Retinal pigment epithelial cell (primary cell): ENCODE measurements around the gene MTRR.

Experiments used
- DNase-seq: peaks from one replicate; pipeline ENCODE4 v3.0.0-alpha.2; 2010; ENCODE audit warnings: low read depth
- H3K4me3 ChIP-seq: 2 replicates; pipeline ENCODE4 v1.5.1; 2011; ENCODE audit warnings: mild to moderate bottlenecking, low read length, control low read depth, moderate library complexity
- CTCF ChIP-seq: conservative IDR thresholded peaks from 2 replicates; pipeline ENCODE4 v1.5.1; 2011; ENCODE audit warnings: low read depth, low read length, control low read depth, inconsistent platforms

The MTRR gene

GRCh38 chr5:7868773-7869473 lies at the start of gene MTRR, which contains the start of gene FASTKD3:
TSS of gene MTRR (plus strand) at chr5:7869148. CDS start at chr5:7870795, 1,647 bp downstream.
TSS of gene FASTKD3 (minus strand) at chr5:7869031. CDS start at chr5:7868083, 948 bp downstream.
- TF ChIP-seq CTCF, result no peak
- peak; percentile 81 for DNase-seq
- H3K4me3 ChIP-seq, result peak within 1 kb of the TSS; percentile 82

GRCh38 chr5:7822449-7822848 lies 46.5 kb upstream of the MTRR start:
- TF ChIP-seq CTCF, result no peak

GRCh38 chr5:7823594-7823993 lies 45.4 kb upstream of the MTRR start:
- no peak overlapping the region for H3K4me3 ChIP-seq
- no peak for TF ChIP-seq CTCF
- no peak for DNase-seq

More at GRCh38 chr5:7822449-7822848, 46.5 kb upstream of the MTRR start:
- no peak overlapping the region for H3K4me3 ChIP-seq
- DNase-seq, result no peak

- H3K4me3 ChIP-seq, result no peak overlapping the region
- no peak for DNase-seq
- no peak for TF ChIP-seq CTCF
These were observed 44.0 kb upstream of the MTRR start for GRCh38 chr5:7824995-7825394.

- TF ChIP-seq CTCF, result no peak
- no peak overlapping the region for H3K4me3 ChIP-seq
These were observed 43.3 kb upstream of the MTRR start for GRCh38 chr5:7825630-7826029.

GRCh38 chr5:7827610-7828009 lies 41.3 kb upstream of the MTRR start:
- no peak overlapping the region for H3K4me3 ChIP-seq
- DNase-seq, result no peak
- TF ChIP-seq CTCF, result no peak

More at GRCh38 chr5:7825630-7826029, 43.3 kb upstream of the MTRR start:
- DNase-seq, result no peak

- DNase-seq, result no peak
- TF ChIP-seq CTCF, result no peak
- H3K4me3 ChIP-seq, result no peak overlapping the region
These were observed 40.7 kb upstream of the MTRR start for GRCh38 chr5:7828269-7828668.
